ENCODE results near the gene HRAS.

- TF ChIP-seq POLR2AphosphoS5 (IDR thresholded peaks at IDR 0.05; ENCODE audit: low read depth, low read length) (no peak), POLR2A (IDR thresholded peaks at IDR 0.05; ENCODE audit: low read depth, low read length) (no peak), SPI1 (IDR thresholded peaks at IDR 0.05; ENCODE audit: low read depth, low read length) (no peak), TAF1 (IDR thresholded peaks at IDR 0.05; ENCODE audit: low read depth, low read length) (no peak), POU2F2 (IDR thresholded peaks at IDR 0.05; ENCODE audit: low read depth, low read length) (no peak)
Measured at GRCh38 chr11:576811-577610, 41.6 kb upstream of the HRAS start.
